Activated T-helper 9 cell treated with anti-CD3 and anti-CD28 coated beads, Interleukin-2, amount 50 U/mL, for 16 hours (primary cell): ENCODE measurements around the gene SH3BP4.

Source experiments
- DNase-seq: peaks from one replicate; pipeline ENCODE4 v3.0.0-alpha.2; 2020; ENCODE audit warnings: low read depth

The SH3BP4 gene

GRCh38 chr2:234999740-235000425 is 48.1 kb downstream of the SH3BP4 start:
- DNase-seq: no peak

DNA sequence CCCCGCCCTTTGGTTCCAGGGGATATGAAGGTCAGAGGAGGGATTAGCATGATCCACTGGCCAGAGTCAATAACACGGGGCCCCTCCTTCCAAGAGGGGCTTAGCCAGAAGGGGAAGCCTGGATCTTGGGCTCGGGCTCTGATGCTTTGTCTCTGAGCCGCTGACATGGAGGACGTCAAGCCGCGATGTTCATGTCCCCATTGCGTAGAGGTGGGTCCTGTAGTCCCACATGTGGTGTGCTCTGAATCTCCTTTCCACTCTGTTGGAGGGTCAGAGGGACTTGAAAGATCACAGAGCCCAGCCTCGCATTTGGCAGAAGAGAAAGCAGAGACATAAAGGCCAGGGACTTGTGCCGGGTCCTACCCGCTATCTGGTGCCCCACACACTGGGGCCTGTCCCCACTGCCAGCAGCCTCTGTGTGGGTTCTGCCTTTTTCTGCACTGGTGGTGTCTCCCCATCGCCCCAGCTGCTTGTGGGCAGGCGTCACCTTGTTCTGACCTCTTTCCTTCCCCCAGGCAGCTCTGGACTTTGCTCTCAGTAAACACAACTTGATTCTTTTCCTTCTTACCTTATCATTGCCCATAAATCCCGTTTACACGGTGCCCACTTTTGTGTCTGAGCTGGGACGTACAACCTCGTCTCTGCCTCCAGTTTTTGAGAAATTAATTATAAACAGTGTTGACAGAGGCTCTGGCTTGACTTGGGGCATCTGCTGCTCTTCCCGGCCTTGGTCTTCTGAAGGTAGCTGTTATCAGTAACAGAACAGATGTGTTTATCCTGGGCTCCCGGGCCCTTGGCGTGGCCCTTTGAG is 48.8 kb downstream of the SH3BP4 start:
- no peak for DNase-seq

DNA sequence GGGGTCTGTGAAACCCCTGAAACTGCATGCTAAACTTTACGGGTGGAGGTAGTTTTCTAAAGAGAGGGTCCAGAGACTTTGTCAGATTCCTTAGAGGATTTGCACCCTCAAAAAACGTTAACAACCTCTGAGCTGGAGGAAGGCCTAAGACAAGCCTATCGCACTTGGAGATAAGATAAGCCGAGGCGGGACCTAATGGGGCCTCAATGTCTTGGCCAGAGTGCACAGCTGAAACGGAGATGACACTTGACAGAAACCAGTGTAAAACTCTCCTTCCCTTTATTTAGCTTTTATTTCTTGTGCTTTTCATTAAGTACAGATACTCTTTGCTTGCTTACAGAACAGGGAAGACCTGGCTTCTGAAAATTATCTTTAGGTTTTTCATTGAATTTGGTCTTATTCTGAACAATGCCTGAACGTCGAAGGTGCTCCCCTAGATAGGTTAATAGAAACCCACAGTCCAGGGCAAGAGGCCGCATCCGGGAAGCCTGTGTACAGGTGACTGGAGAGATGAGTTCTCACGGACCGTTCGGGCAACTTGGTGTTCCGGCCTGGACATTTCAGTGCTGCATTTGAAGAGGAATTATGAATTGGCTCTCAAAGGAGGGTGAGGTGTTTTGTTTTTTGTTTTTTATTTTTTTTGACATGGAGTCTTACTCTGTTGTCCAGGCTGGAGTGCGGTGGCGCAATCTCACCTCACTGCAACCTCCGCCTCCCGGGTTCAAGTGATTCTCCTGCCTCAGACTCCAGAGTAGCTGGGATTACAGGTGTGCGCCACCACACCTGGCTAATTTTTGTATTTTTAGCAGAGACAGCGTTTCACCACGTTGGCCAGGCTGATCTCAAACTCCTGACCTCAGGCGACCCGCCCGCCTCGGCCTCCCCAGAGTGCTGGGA is 49.7 kb downstream of the SH3BP4 start:
- no peak for DNase-seq

DNA sequence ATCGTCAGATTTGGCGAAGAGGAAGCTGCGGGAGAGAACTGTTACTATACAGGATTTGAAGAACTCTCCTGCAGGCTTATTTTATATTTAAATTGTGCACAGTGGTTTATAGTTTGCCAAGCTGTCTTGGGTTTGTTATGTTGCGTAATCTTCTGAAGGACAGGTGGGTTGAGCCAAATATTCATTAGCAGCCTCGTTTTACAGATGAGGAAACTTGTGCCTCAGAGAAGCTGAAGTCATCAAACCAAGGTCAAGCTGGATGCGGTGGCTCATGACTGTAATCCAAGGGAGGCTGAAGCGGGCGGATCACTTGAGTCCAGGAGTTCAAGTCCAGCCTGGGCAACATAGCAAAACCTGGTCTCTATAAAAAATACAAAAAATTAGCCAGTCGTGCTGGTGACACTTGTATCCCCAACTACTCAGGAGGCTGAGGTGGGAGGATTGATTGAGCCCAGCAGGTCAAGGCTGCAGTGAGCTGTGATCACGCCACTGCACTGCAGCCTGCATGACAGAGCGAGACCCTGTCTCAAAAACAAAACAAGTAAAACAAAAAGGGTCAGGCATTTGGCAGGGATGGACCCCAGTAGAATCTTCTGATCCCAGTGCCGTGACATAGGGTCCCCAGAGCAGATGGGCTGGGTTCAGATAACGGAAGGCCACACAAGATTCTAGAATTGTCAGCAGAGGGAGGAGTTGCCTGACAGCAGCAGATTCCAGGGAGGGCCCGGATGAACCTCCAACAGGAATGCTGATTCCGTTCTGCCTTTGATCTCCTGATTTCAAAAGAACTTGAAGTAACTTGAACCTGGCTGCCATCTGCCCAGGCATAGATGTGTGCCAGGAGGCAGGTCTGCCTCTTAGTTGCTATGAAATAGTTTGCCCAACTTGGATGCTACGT is 50.6 kb downstream of the SH3BP4 start:
- DNase-seq: no peak

- DNase-seq: no peak
Observed at GRCh38 chr2:235003096-235003775, 51.4 kb downstream of the SH3BP4 start.

DNA sequence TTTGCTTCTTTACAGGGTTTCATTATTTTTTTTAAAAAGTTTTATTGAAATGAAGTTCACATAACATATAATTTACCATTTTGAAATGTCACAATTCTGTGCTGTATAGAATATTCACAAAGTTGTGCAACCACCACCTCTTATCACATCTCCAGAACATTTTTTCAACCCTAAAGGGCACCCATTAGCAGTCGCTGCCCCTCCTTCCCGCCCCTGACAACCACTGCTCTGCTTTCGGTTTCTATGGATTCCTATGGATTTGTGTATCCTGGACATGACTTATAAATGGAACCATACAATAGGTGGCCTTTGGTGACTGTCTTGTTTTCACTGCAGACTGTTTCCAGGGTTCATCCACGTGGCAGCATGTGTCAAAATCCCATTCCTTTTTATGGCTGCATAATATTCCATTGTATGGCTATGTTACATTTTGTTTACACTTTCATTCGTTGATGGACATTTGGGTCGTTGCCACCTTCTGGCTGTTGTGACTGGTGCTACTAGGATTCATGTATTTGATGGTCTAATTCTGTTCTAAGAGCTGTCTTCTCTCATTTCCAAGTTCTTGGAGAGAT is 52.6 kb downstream of the SH3BP4 start:
- DNase-seq: no peak

DNA sequence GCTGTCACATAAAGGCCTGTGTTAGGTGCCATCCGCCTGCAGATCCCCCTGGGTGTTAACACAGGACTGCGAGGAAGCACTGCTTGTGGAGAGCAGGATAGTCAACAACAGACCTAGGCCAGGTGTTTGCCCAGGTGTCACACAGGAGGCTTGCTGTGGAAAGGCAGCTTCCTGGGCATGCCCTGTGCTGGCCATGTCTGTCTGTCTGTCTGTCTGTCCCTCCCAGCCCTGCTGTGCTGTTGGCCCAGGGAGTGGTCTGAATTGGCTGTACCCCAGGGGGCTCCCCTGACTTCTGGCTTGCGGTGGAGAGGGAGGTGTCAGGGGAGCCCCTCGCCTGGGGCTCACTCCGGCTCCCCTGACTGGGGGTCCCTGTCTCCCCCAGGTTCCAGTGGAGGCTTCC is 53.2 kb downstream of the SH3BP4 start:
- DNase-seq: no peak

DNA sequence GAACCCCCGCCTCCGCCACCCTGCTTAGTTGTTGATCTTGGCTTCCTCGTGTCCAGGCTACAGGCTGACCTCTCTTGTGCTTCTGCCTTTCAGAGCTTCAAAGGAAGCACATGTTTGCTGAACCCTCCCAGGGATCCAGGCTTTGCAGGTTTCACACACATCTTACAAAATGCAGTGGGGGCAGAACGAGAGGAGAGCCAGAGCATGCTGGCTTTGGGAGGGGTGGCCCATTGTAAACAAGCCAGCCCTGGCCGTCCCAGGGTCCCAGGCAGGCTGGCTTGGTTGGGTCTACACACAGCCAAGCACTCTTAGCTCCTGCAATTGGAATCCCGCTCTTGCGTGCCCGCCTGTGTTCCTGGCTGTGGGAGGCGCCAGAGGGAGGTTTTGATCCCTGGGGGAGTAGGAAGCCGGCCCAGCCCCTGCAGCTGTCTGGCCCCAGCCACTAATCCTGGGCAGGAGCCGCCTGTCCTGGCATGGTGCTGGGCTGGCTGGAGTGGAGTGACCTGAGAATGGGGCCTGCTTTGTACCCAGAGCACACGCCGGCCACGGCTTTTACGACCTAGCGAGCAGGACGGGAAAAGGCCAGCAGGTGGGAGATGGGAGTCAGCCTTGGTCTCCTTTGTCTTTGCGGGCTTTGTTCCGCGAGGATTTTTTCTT is 53.9 kb downstream of the SH3BP4 start:
- no peak for DNase-seq

GRCh38 chr2:235006461-235006860 is 54.6 kb downstream of the SH3BP4 start:
- no peak for DNase-seq

DNA sequence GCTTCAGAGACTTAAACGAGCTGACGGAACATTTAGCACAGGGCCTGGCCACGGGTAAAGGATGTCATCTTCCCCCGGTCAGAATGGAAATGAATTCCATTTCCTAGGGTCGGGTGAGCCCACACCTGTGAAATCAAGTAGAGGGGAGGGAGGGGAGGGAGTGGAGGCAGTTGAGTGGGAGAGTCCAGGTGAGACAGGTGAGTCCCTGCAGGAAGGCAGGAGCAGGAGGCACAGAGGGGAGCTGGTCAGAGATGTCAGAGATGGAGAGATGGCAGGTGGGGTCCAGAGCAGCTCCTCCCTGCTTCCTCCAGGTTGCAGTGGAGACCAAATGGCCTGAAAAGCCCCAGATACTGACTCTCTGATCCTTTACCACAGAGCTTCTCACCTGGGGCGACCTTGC is 55.2 kb downstream of the SH3BP4 start:
- DNase-seq: no peak

DNA sequence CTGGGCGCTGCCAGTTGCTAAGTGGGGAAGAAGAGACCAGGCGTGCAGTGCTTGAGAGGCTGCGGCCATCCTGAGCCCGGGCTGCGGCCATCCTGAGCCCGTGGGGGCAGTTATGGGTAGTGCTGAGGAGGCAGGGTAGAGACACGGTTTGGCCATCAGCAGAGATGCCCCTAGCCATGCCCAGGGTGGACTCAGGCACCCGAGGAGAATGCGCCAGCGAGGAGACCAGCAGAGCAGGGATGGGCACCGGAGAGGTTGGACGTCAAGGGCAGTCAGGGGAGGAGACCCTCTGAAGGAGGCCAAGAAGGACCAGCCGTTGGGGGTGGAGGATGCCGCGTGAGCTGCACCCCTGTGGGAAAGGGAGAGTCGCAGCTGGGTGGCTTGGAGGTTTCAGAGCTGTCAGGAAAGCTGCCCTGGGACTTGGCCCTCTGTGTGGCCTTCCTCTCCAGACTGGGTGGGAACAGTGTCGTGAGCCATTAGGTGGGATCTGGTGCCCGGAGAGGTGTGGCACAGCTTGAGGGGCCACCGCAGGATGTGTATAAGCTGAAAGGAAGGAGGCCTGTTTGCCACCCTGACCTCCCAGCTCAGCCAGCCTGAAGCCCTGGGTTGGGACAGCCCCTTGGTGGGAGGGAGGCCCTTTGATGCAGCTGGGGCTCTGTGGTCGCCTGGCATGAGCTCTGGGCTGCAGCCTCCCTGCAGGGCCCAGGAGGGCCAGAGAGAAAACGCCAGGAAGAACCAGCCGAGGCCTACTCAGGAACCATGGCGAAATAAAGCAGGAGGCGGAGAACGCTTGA is 56.0 kb downstream of the SH3BP4 start:
- no peak for DNase-seq

DNA sequence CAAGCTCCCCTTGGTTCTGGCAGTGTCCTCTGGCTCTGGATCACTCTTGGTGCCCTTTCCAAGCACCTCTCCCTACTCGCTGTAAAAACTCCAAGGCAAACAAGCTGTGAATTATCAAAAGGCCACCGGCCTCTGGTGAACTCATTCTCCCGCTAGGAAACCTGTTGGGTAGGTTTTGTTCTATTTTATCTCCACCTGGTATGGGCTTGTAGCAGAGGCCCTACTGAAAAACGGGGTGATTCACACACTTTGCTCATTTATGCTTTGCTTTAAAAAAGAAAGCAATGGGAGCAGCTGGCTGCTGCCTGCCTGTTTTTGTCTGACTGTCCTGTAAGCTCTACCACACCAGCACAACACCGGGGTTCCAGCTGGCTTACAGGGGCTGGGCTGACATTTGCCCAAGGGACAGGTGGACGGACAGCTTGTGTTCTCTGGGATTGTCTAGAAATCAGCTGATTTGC is 56.8 kb downstream of the SH3BP4 start:
- no peak for DNase-seq

DNA sequence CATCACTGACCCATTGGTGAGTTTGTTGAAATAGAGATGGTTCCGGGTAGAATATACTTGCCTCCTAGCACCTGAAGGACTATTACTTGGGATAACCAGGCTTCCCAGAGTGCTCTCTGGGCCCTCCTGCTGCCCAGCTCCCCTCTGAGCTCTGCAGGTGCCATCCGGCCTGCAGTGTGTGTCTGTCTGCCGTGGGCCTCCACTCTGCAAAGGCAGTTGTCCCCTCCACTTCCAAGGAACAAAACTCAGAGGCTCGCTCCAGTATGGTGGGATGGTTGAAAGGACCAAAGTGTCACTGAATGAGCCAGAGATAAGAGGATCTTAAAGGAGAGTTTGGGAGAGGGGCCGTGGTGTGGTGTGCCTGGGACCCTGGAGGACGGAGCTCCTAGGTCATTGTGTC is 57.3 kb downstream of the SH3BP4 start:
- DNase-seq: no peak

GRCh38 chr2:235010117-235010714 is 58.4 kb downstream of the SH3BP4 start:
- no peak for DNase-seq

DNA sequence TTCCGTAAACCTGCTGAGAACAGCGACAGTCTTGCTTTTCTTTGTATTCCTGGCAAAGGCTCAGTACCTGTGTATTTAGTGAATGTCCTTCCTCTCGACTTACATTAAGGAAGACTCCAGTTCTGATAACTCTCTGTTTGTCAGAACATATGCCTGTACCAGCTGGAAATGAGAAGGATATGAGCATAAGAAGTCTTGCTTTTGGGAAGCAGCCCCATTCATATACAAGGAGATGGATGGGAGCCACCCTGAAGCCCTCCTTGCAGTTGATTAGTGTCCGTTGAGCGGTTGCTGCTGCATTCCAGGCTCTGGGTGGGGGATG is 59.8 kb downstream of the SH3BP4 start:
- DNase-seq: no peak

GRCh38 chr2:235011929-235012631 is 60.3 kb downstream of the SH3BP4 start:
- DNase-seq: no peak

DNA sequence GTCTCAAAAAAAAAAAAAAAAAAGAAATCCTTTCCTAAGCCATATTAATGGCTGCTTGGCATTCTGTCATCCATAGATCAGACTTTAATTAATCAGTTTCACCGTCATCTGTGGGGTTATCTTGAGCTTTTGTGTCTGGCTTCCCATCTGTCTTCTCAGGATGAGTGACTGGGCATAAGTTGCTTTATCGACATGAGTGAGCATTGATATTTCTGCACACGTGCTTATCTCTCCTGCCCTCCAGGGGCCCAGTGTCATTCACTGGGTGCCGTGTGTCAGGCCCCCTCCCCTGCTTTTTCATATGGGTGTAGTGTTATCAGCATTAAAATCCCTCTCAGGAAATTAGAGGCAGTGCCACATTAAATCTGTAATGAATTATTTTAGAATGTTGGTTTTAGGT is 65.6 kb downstream of the SH3BP4 start:
- DNase-seq: no peak

DNA sequence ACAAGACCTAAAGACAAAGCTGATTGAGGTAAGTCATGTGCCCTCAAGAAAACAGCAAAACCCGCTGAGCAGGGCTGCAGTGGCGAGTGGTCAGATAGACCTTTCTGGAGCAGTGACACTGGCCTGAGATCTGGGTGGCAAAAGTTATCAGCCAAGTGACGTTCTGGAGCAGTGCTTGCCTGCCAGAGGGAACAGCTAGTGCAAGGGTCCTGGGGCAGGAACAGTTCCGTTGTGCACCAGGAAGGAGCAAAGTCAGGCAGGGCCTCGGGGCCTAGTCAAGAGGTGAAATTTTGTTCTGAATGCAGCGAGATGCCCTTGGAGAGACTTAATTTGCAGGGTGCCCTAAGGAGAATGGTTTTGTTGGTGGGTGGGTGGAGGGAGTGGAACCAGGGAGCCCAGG is 67.0 kb downstream of the SH3BP4 start:
- no peak for DNase-seq
